SK-N-MC (cell line): ENCODE measurements around the gene PIK3R1.

Source experiments
- EZH2 ChIP-seq: fragments of 200-600 bp; sonication (generic); IDR thresholded peaks from one replicate; pipeline ENCODE4 v1.6.1; 2017; ENCODE audit warnings: antibody characterized with exemption
- POLR2AphosphoS5 ChIP-seq: IDR thresholded peaks from 2 replicates; pipeline ENCODE4 v1.6.1; 2012; ENCODE audit warnings: mild to moderate bottlenecking, low read depth, low read length, borderline replicate concordance

DNA sequence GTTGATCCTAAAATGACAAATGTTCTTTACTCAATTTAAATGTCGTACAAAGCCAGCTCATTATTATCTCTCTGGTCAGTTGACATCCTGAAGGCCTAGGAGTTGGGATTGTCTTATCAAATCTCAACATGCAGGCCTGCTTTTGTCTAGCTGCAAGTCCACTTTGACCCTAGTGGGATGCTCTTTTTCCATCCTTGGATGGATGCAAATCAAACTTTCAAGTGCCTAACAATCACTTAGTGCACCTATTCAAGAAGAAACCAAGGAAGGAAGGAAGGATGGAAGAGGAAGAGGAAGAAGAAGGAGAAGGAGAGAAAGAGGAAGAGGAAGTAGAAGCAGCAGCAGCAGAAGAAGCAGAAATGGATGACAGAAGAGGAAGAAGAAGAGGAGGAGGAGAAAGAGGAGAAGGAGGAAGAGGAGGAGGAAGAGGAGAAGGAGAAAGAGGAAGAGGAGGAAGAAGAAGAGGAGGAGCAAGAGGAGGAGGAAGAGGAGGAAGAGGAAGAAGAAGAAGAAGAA, 109.6 kb downstream of the PIK3R1 start:
- TF ChIP-seq EZH2, result no peak
- no peak for TF ChIP-seq POLR2AphosphoS5
